Urinary bladder (tissue), 4 donors: Measurements from ENCODE around the gene NUBP1. TPM values are rescaled to one million over a fixed set of nuclear protein-coding genes. Genes with fewer than 3 reads are reported as not detected.
"Not testable (repeated sequence)": the region's sequence is repeated elsewhere in the genome, so short reads cannot be mapped to it uniquely, and the experiment has no call there.

ENCODE experiments used
- DNase-seq: peaks from one replicate; pipeline ENCODE4 v3.0.0-alpha.2; 2015; ENCODE audit errors: extremely low spot score
- H3K27ac ChIP-seq: one replicate; pipeline ENCODE4 v1.5.1; 2013; ENCODE audit warnings: low read depth, mild to moderate bottlenecking, moderate library complexity
- H3K36me3 ChIP-seq: one replicate; pipeline ENCODE4 v1.6.1; 2013; ENCODE audit warnings: mild to moderate bottlenecking, moderate library complexity; ENCODE audit not compliant: insufficient read depth
- H3K4me1 ChIP-seq: one replicate; pipeline ENCODE4 v1.6.1; 2013; ENCODE audit warnings: mild to moderate bottlenecking, moderate library complexity; ENCODE audit not compliant: insufficient read depth
- H3K4me3 ChIP-seq: one replicate; pipeline ENCODE4 v1.5.1; 2013; ENCODE audit warnings: low read depth, low read length
- WGBS: extraction: QIAGEN DNeasy Blood & Tissue Kit; methylation state at CpG from one replicate; pipeline ENCODE4 v1.1.7; 2013; 5-methylcytosine and 5-hydroxymethylcytosine counted together
- polyA plus RNA-seq: library from polyadenylated mRNA; stranded (reverse); fragments of 200-250 nt; gene quantifications from one replicate; pipeline ENCODE4 v1.2.3, GENCODE V29; 2013
- total RNA-seq: library from RNA; depleted of rRNA; stranded (reverse); fragments of >200 nt; gene quantifications from one replicate; pipeline ENCODE4 v1.2.3, GENCODE V29; 2014
- donor health status: healthy with polysubstance abuse.
- donor health status: healthy.

Gene NUBP1
- total and polyA plus RNA-seq, 2 donors: 19.2 to 42.2 TPM

DNA sequence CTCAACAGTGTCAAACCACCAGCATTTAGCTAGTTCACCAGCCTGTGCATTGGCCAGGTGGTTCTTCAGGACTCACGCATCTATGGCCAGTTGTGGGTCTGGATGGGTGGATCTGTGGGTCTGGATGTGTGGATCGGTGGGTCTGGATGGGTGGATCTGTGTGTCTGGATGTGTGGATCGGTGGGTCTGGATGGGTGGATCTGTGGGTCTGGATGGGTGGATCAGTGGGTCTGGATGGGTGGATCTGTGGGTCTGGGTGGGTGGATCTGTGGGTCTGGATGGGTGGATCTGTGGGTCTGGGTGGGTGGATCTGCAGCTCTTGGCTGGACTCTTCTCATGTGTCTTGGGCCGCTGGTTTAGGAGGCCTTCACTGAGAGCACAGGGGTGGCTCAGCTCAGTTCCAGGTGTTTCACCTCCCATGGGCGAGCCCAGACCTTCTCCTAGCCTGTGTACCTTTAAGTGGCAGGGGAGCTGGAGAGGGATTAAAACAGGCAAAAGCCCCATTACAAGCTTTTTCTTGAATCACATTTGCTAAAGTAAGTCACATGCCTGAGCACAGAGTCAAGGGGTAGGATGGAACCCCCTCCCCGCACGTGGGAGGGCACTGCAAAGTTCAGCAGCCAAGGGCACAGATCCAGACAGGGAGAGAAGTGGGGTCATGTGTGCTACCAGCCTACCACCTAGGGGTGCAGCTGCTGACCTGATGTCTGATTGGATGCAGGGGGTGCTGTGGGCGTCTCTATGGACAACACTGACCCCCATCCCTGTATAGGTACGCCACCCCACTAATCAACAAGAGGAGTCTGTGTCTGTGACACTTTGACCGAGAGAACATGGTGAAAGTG, 3.4 kb upstream of the NUBP1 start:
- DNase-seq: no peak
- Histone ChIP-seq H3K27ac (no peak overlapping the region), H3K4me3 (no peak overlapping the region), H3K4me1 (no peaks in the 10 kb centered on the region), H3K36me3 (no peaks in the 10 kb centered on the region)
- WGBS: 90% methylated on average over 10 of the region's 10 CpGs

DNA sequence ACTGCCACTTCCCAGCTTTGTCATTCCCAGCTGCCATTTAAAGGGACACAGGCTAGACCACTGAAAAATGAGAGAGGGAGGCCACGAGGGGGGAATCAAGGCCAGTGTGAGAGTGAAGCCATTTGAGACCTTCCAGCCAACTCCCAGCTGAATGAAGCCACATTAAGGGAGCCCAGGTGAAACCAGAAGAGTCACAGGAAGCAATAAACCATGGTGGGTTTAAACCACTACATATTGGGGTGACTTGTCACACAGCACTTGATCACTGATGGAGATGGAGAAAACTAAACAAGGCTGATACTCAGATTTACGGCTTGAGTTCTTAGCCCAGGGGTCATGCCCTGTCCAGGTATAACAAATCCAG, 2.8 kb upstream of the NUBP1 start:
- WGBS: 85% methylated on average over 2 of the region's 2 CpGs

DNA sequence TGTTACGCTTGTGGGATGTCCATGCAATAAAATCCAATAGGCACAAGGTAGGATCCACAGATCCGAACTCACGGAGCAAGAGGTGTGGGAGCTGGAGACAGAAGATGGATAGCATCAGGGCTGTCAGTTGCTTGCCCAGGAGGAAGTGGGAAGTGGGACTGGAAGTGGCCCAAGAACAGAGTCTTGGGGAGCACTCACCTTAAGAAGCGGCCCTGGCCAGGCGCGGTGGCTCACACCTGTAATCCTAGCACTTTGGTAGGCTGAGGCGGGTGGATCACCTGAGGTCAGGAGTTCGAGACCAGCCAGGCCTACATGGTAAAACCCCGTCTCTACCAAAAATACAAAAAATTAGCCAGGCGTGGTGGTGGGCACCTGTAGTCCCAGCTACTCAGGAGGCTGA, 2.4 kb upstream of the NUBP1 start:
- WGBS: 95% methylated on average over 10 of the region's 10 CpGs
- H3K27ac ChIP-seq, H3K4me1 ChIP-seq: not testable (repeated sequence)

More for the DNA sequence above, 2.8 kb upstream of the NUBP1 start:
- Histone ChIP-seq H3K36me3 (no peaks in the 10 kb centered on the region), H3K27ac (no peak overlapping the region), H3K4me1 (no peaks in the 10 kb centered on the region), H3K4me3 (no peak overlapping the region)
- no peak for DNase-seq

DNA sequence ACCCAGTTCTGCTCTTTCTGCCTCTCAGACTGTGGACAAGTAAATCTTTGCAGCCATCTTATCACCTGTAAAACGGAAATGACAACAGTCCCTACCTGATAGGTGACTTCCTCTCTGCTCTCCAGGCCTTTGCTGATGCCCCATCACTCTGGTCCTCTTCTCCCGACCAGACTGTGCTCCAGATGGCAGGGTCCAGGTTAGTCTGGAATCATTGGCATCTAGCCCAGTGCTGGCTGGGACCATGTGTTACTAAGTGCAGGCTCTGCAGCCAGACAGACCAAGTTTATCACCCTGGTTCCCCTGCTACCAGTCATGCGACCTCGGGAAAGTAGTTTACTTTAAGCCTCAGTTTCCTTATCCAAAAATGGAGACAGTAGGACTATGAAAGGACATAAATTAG, 1.8 kb upstream of the NUBP1 start:
- 48% methylated on average over 4 of the region's 4 CpGs for WGBS
- no peaks in the 10 kb centered on the region for H3K4me1 ChIP-seq
- no peak overlapping the region for H3K4me3 ChIP-seq
- H3K27ac ChIP-seq: no peak overlapping the region
- DNase-seq: no peak
- H3K36me3 ChIP-seq: no peaks in the 10 kb centered on the region

More for the DNA sequence above, 2.4 kb upstream of the NUBP1 start:
- not testable (repeated sequence) for H3K4me3 ChIP-seq, DNase-seq, H3K36me3 ChIP-seq

DNA sequence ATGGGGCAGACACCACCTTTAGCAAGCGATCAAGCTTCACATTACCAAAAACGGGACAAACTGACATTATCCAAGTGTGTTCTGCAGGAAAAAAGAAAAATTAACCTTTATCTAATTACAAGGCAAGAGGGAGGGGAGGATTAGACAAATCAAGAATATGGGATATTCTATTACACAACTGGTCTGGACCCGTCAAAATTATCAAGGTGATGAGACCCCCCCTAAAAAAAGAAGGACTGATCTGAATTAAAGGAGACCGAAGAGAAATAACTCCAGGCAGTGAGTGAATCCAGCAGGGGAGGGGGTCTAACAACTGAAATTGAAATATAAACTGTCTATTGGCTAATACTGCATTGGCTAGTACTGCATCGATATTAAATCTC, 424 bp upstream of the NUBP1 start:
- WGBS: 24% methylated on average over 5 of the region's 5 CpGs
- H3K4me3 ChIP-seq: no peak overlapping the region
- no peaks in the 10 kb centered on the region for H3K36me3 ChIP-seq
- H3K4me1 ChIP-seq: no peaks in the 10 kb centered on the region
- DNase-seq: no peak
- peak overlapping the region; percentile 53 for H3K27ac ChIP-seq

DNA sequence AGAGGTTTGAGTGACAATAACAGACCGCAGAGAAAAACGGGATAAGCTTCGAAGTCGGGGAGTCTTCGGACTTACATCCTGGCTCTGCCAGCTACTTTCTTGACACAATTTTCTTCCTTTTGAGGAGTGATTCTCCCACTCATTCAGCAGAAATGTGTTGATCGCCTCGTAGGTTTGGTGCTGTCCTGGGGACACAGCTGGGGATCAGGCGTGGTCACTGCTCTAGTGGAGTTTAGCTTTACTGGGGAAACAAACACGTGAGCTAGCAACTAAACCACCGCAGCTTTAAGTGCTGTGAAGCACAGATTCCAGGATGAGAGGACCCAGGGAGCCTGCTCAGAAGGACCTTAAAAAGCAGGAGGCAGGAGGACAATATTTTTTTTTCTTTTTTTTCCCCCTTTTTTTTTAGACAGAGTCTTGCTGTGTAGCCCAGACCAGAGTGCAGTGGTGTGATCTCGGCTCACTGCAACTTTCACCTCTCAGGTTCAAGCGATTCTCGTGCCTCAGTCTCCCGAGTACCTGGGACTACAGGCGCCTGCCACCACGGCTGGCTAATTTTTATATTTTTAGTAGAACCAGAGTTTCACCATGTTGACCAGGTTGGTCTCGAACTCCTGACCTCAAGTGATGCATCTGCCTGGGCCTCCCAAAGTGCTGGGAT, 858 bp downstream of the NUBP1 start:
- H3K27ac ChIP-seq: peak overlapping the region; percentile 33
- no peak for DNase-seq
- WGBS: 39% methylated on average over 17 of the region's 17 CpGs
- H3K4me3 ChIP-seq: peak overlapping the region; percentile 4
- H3K4me1 ChIP-seq: no peaks in the 10 kb centered on the region
- no peaks in the 10 kb centered on the region for H3K36me3 ChIP-seq

DNA sequence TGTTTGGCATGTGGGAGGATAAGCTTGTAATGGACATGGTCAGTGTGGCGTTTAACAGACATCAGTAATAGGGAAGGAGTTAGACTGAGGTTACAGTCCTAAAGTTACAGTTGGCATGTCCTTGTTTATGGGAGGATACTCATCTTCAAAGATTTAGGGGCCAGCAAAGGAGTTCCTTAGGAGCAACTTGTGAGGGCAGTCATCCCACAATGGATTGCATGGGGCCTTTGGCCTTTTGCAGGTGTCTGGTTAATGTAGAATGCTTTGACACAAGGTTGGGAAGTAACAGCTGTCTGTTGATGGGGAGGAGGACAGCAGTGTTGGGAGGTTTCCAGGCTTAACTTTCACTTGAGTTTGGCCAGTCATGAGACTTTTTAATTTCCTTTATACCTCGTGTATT, 2.2 kb downstream of the NUBP1 start:
- Histone ChIP-seq H3K27ac (no peak overlapping the region), H3K36me3 (no peaks in the 10 kb centered on the region), H3K4me3 (no peak overlapping the region), H3K4me1 (no peaks in the 10 kb centered on the region)
- WGBS: 52% methylated on average over 2 of the region's 2 CpGs
- DNase-seq: no peak

DNA sequence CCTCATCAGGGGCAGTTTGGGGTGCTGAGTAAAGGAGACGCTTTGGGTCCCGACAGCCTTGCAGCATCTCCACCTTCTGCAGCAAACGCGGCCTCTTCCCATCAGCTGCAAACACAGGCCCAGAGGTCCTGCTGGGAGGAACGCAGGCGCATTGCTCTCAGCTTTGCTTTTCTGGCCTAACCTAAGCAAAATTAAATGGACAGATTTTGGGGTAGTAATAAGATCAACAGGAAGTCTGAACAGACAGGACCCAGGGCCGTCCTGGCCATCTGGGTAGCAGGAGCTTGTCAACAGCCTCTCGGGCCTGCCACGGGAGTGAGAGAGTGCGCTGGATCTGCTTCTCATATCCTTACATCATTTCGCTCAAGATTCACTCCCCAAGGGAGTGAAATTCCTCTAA, 7.2 kb downstream of the NUBP1 start:
- no peaks in the 10 kb centered on the region for H3K4me1 ChIP-seq
- no peak overlapping the region for H3K4me3 ChIP-seq
- 85% methylated on average over 11 of the region's 11 CpGs for WGBS
- DNase-seq: no peak
- peaks cover 2% of the 10 kb centered on the region for H3K36me3 ChIP-seq
- H3K27ac ChIP-seq: no peak overlapping the region

DNA sequence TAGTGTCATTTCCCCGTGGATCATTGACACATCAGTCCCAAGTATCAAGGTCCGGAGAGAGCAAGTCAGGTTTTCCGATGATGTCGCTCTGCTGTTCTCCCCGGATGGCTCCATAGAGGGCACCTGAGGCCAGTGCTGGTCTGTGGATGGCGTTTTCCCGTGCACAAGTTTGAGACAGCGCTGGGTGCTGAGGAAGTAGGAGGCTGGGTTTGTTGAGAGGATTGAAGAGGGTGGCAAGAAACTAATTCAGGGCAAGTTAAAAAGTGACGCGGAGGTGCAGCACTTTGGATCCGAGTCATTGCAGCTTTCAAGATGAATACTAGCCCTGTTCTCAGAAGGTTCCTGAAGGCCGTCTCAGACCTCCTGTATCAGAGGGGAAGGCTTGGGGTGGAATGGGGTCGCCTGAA, 7.7 kb downstream of the NUBP1 start:
- no peak for DNase-seq
- H3K4me1 ChIP-seq: no peaks in the 10 kb centered on the region
- H3K36me3 ChIP-seq: peaks cover 2% of the 10 kb centered on the region
- no peak overlapping the region for H3K27ac ChIP-seq
- 79% methylated on average over 13 of the region's 13 CpGs for WGBS
- H3K4me3 ChIP-seq: no peak overlapping the region

DNA sequence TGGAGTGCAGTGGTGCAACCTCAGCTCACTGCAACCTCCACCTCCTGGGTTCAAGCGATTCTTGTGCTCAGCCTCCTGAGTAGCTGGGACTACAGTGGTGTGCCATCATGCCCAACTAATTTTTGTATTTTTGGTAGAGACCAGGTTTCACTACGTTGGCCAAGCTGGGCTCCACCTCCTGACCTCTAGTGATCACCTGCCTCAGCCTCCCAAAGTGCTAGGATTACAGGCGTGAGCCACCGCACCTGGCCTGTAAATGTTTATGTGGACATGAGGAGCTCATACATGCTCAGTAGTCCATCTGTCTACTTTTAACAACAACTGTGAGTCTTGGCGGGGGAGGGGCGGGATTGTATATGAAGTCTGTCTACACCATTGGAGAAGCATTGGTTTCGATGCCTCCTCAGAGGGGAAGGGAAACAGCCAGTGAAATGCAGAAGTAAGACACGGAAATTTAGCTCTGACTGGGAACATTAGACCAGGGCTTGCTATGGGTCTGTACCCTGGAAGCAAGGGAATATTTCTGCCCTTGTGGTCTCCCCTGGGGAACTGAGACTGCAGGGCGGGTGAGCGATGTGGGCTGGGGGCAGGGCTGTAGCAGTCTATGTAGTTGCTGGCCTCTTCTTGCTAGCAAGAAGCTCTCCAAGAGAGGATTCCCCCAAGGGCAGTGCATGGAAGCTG, 9.3 kb downstream of the NUBP1 start:
- DNase-seq: no peak
- Histone ChIP-seq H3K4me3 (no peak overlapping the region), H3K27ac (no peak overlapping the region), H3K36me3 (peaks cover 2% of the 10 kb centered on the region), H3K4me1 (no peaks in the 10 kb centered on the region)
- WGBS: 88% methylated on average over 10 of the region's 10 CpGs

DNA sequence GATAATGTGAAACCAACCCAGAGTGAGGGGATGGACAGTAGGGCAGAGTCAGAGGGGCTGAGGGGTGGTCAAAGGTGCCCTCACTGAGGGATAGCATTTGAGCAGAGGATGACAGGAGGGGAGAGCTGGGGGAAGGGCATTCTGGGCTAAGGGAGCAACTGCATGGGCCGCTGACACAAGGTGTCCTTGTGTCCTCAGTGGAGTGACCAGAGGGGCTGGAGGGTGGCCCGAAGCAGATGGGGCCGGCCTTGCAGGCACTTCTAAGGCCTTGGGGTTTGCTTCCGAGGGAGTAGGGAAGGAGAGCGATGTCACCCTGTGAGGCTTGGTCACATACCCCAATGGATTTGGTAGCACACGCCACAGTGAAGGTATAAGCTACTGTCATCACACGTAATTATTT, 10.0 kb downstream of the NUBP1 start:
- H3K4me1 ChIP-seq: no peaks in the 10 kb centered on the region
- no peak for DNase-seq
- no peak overlapping the region for H3K27ac ChIP-seq
- peaks cover 2% of the 10 kb centered on the region for H3K36me3 ChIP-seq
- no peak overlapping the region for H3K4me3 ChIP-seq
- 94% methylated on average over 7 of the region's 7 CpGs for WGBS

DNA sequence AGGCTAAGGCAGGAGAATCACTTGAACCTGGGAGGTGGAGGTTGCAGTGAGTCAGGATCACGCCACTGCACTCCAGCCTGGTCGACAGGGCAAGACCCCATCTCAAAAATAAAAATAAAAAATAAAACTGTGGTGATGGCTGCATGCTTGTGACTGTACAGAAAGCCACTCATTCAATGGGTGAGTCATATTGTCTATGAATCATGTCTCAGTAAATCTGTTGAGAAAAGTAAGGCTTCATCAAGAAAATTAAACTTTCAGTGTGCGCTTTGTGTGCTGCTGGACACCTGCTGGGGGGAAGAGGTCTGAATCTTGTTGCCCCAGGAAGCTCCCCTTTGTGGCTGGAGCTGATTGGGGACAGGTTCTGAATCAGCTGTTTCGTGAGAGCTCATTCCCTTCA, 11.3 kb downstream of the NUBP1 start:
- 91% methylated on average over 4 of the region's 4 CpGs for WGBS
- Histone ChIP-seq H3K36me3 (peaks cover 8% of the 10 kb centered on the region), H3K4me1 (no peaks in the 10 kb centered on the region), H3K4me3 (no peak overlapping the region), H3K27ac (no peak overlapping the region)
- no peak for DNase-seq

DNA sequence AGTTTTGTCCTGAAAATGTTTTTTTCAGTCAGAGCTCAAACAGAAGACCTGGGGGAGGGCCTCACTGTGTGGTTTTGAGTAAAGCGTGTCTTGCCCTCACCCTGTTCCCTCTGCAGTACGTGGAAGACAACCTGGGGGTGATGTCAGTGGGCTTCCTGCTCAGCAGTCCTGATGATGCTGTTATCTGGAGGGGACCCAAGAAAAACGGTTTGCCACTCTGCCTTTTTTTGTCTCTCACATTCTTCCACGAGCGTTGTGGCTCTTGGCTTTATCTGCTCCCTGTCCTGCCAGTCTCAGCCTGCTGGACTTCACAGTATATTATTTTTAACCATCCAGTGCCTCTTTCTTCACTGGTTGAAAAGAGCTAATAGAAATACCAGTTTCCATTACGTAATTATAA, 12.9 kb downstream of the NUBP1 start:
- DNase-seq: no peak
- Histone ChIP-seq H3K27ac (no peak overlapping the region), H3K4me3 (no peak overlapping the region), H3K36me3 (peaks cover 8% of the 10 kb centered on the region), H3K4me1 (no peaks in the 10 kb centered on the region)
- 71% methylated on average over 6 of the region's 6 CpGs for WGBS

DNA sequence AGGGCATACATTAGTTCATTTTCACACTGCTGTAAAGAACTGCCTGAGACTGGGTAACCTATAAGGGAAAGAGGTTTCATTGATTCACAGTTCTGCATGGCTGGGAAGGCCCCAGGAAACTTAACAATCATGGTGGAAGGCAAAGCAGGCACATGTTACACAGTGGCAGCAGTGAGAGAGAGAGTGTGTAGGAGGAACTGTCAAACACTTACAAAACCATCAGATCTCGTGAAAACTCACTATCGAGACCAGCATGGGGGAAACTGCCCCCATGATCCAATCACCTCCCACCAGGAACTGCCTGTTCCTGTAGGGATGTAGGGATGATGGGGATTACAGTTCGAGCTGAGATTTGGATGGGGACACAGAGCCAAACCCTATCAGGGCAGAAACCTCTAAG, 17.2 kb downstream of the NUBP1 start:
- H3K4me1 ChIP-seq: no peaks in the 10 kb centered on the region
- DNase-seq: no peak
- H3K36me3 ChIP-seq: peaks cover 8% of the 10 kb centered on the region
- WGBS: 83% methylated on average over 3 of the region's 3 CpGs
- no peak overlapping the region for H3K4me3 ChIP-seq
- H3K27ac ChIP-seq: no peak overlapping the region
